Inflammatory macrophage treated with lipopolysaccharide for 4 hours (primary cell): ENCODE results near the gene TAB3.
"Not testable (repeated sequence)": the region's sequence is repeated elsewhere in the genome, so short reads cannot be mapped to it uniquely, and the experiment has no call there.

Experiments used
- DNase-seq: peaks from one replicate; pipeline ENCODE4 v3.0.0-alpha.2; 2020

TAB3 gene

DNA sequence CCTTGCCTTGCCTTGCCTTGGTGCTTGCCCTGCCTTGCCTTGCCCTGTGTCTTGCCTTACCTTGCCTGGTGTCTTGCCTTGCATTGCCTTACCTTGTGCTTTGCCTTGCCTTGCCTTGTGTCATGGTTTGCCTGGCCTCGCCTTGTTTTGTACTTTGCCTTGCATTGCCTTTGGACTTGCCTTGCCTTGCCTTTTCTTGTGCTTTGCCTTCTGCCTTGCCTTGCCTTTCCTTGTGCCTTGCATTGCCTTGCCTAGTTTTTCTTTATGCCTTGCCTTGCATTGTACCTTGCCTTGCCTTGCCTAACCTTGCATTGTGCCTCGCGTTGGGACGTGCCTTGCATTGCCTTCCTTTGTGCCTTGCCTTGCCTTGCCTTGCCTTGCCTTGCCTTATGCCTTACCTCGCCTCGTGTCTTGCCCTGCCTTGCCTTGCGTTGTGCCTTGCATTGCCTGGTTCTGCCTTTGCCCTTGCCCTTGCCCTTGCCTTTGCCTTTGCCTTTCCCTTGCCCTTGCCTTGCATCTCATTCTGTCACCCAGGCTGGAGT is 82.8 kb downstream of the TAB3 start:
- no peak for DNase-seq

DNA sequence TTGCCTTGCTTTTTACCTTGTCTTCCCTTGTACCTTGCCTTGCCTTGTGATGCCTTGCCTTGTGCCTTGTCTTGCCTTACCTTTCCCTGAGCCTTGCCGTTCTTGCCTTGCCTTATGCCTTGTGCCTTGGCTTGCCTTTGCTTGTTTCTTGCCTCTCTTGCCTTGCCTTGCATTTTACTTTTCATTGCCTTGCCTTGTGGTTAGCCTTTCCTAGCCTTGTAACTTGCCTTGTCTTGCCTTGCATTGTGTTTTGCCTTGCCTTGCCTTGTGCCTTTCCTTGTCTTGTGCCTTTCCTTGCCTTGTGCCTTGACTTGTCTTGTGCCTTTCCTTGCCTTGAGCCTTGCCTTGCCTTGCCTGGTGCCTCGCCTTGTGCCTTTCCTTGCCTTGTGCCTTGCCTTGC is 84.6 kb downstream of the TAB3 start:
- DNase-seq, result no peak

DNA sequence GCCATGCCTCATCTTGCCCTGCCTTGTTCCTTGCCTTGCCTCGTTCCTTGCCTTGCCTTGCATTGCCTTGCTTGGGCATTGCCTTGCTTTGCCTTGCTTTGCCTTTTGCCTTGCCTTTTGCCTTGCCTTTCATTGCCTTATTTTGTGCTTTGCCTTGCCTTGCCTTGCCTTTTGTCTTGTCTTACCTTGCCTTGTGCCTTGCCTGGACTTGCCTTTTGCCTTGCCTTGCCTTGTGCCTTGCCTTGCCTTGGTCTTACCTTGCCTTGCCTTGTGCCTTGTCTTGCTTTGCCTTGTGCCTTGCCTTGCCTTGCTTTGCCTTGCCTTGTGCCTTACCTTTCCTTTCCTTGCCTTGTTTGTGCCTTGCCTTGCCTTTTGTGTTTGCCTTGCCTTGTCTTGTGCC is 88.2 kb downstream of the TAB3 start:
- DNase-seq, result no peak

DNA sequence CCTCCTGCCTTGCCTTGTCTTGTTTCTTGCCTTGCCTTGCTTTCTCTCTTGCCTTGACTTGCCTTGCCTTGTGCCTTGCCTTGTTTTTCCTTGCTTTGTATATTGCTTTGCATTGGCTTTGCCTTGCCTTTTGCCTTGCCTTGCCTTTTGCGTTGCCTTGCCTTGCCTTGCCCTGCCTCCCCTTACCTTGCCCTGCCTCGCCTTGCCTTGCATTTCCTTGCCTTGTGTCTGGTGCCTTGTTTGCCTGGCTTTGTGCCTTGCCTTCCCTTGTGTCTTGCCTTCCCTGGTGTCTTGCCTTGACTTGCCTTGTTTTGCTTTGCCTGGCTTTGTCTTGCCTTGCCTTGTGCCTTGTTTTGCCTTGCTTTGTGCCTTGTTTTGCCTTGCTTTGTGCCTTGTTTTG is 89.7 kb downstream of the TAB3 start:
- no peak for DNase-seq

DNA sequence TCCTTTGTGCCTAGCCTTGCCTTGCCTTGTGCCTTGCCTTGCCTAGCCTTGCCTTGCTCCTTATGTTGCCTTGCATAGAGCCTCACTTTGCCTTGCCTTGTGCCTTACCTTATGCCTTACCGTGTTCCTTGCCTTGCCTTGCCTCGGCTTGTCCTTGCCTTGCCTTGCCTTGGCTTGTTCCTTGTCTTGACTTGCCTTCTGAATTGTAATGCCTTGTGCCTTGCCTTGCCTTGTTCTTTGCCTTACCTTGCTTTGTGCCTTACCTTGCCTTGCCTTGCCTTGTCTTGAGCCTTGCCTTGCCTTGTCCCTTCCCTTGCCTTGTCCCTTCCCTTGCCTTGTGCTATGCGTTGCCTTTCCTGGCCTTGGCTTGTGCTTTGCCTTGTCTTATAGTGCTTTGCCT is 90.2 kb downstream of the TAB3 start:
- DNase-seq, result no peak

DNA sequence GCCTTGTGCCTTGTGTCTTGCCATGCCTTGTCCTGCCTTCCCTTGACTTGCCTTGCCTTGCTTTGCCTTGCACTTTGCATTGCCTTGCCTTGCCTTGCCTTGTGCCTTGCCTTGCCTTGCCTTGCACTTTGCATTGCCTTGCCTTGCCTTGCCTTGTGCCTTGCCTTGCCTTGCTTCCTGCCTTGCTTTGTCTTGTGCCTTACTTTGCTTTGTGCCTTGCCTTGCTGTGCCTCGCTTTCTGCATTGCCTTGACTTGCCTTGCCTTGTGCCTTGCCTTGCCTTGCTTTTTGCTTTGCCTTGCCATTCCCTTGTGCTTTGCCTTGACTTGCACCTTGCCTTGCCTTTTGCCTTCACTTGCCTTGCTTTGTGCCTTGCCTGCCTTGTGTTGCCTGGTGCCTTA is 91.8 kb downstream of the TAB3 start:
- not testable (repeated sequence) for DNase-seq

DNA sequence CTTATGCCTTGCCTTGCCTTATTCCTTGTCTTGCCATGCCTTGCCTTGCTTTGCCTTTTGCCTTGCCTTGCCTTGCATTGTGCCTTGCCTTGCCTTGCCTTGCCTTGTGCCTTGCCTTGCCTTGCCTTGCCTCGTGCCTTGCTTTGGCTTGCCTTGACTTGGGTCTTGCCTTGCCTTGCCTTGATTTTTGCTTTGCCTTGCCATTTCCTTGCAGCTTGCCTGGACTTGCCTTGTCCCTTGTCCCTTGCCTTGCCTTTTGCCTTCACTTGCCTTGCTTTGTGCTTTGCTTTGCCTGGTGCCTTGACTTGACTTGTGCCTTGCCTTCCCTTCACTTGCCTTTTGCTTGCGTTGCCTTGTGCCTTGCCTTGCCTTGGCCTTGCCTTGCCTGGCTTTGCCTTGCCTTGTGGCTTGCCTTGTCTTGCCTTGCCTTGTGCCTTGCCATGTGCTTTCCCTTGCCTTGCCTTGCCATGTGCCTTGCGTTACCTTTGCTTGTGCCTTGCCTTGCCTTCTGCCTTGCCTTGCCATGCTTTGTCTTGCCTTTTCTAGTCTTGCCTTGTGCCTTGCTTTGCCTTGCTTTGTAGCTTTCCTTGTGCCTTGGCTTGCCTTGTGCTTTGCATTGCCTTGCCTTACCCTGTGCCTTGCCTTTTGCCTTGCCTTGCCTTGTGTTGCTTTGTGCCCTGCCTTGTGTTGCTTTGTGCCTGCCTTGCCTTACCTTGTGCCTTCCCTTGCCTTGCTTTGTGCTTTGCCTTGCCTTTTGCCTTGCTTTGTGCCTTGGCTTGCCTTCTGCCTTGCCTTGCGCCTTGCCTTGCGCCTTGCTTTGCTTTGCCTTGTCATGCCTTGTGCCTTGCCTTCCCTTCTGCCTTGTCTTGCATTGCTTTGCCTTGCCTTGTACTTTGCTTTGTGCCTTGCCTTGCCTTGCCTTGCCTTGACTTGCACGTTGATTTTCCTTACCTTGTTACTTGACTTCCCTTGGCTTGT is 92.8 kb downstream of the TAB3 start:
- no peak for DNase-seq

DNA sequence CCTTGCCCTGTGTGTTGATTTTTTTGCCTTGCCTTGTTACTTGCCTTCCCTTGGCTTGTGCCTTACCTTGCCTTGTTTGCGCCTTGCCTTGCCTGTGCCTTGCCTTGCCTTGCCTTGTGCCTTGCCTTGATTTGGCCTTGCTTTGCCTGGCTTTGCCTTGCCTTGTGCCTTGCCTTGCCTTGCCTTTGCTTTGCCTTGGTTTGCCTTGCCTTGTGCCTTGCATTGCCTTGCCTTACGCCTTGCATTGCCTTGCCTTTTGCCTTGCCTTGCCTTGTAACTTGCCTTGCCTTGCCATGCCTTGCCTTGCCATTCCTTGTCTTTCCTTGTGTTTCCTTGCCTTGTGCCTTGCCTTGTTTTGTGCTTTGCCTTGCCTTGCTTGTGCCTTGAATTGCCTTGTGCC is 94.6 kb downstream of the TAB3 start:
- DNase-seq, result no peak

DNA sequence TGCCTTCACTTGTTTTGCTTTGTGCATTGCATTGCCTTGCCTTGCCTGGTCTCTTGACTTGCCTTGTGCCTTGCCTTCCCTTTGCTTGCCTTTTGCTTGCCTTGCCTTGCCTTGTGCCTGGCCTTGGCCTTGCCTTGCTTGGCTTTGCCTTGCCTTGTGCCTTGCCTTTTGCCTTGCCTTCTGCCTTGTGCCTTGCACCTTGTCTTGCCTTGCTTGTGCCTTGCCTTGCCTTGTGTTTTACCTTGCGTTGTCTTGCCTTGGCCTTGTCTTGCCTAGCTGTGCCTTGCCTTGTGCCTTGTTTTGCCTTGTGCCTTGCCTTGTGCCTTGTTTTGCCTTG is 95.3 kb downstream of the TAB3 start:
- DNase-seq, result no peak

DNA sequence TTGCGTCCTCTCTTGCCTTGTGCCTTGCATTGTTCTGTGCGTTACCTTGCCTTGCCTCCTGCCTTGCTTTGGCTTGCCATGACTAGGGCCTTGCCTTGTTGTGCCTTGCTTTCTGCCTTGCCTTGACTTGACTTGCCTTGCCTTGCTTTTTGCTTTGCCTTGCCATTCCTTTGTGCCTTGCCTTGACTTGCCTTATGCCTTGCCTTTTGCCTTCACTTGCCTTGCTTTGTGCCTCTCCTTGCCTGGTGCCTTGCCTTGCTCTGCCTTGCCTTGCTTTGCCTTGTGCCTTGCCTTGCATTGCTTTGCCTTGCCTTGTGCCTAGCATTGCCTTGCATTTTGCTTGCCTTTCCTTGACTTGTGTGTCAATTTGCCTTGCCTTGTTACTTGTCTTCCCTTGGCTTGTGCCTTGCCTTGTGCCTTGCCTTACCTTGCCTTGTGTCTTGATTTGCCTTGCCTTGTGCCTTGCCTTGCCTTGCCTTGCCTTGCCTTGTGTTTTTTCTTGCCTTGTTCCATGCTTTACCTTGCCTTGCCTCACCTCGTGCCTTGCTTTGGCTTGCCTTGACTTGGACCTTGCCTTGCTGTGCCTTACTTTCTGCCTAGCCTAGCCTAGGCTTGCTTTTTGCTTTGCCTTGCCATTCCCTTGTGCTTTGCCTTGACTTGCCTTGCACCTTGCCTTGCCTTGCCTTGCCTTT is 95.8 kb downstream of the TAB3 start:
- no peak for DNase-seq

DNA sequence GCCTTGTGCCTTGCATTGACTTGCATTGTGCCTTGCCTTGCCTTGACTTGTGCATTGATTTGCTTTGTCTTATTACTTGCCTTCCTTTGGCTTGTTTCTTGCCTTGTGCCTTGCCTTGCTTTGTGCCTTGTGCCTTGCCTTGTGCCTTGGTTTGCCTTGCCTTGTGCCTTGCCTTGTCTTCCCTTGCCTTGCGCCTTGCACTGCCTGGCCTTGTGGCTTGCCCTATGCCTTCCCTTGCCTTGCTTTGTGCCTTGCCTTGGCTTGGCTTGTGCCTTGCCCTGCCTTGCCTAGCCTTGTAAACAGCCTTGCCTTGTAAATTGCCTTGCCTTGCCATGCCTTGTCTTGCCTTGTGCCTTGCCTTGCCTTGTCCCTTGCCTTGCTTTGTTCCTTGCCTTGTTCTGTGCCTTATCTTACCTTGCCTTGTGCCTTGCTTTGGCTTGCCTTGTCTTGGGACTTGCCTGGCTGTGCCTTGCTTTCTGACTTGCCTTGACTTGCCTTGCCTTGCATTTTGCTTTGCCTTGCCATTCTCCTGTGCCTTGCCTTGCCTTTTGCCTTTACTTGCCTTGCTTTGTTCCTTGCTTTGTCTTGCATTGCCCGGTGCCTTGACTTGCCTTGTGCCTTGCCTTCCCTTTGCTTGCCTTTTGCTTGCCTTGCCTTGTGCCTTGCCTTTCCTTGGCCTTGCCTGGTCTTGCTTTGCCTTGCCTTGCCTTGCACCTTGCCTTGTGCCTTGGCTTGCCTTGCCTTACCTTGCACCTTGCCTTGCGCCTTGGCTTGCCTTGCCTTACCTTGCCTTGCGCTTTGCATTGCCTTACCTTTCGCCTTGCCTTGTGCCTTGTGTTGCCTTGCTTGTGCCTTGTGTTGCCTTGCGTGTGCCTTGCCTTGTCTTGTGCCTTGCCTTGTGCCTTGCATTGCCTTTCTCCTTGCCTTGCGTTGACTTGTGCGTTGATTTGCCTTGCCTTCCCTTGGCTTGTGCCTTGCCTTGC is 97.5 kb downstream of the TAB3 start:
- DNase-seq, result no peak

DNA sequence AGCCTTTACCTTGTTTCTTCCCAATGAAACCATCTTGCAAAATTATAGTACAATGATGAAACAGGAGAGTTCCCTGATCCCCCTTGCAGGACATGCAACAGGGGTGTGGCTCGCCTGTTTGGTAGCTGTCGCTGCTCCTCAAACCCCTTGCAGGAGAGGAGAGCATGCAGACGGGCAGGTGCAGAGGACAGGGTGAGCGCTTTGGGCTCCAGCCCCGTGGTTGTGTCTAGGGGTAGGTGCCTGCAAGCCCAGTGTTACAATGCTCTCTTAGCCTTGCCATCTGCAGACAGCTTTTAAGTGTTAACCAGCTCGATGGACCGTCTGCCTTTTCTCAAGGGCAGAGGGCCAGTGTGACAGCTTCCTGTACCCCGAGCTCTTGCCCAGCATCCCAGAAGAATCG is 102.0 kb downstream of the TAB3 start:
- no peak for DNase-seq

DNA sequence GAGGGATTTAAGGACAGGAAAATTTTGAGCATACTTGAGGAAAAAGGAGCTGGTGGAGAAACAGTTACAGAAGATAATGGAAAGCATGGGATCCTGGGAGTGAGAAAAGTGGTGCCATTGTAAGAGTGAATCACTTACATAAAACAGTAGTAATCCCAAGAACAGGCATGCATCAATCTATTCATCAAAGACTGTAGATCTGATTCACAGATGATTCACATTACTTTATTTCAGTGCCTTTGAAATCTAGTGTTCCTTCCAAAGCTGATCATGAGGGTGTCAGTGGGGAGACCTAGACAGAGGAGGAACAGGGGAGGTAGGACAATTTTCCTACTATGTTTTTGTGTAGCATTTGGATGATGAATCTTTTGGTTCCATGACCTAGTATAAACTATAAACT is 102.7 kb downstream of the TAB3 start:
- no peak for DNase-seq

DNA sequence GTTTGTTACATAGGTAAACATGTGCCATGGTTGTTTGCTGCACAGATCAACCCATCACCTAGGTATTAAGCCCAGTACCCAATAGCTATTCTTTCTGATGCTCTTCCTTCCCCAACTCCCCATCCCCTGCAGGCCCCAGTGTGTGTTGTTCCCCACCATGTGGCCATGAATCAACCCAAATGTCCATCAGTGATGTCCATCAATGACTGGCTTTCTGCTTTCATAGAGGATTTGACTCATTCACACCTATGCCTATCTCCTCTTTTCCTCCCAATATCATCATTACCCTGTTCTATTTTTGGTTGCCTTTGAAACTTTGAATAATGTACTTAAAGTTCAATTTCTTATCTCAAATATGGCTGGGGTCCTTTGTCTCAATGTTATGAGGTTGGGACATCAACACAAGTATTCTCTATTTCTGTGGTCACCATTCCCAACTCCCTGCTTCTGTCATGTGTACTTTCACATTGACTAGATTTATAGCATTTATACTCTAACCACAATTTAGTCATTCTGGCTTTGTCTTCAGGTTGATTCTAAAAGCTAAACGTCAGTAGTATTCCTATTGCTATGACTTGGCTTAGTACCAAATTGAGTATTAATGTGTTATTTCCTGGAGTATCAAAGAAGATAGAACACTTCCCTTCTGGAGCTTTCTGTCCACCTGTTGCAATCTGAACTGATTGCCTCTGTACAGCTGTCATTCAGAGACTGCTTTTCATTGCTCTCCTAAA is 107.2 kb downstream of the TAB3 start:
- DNase-seq, result no peak

DNA sequence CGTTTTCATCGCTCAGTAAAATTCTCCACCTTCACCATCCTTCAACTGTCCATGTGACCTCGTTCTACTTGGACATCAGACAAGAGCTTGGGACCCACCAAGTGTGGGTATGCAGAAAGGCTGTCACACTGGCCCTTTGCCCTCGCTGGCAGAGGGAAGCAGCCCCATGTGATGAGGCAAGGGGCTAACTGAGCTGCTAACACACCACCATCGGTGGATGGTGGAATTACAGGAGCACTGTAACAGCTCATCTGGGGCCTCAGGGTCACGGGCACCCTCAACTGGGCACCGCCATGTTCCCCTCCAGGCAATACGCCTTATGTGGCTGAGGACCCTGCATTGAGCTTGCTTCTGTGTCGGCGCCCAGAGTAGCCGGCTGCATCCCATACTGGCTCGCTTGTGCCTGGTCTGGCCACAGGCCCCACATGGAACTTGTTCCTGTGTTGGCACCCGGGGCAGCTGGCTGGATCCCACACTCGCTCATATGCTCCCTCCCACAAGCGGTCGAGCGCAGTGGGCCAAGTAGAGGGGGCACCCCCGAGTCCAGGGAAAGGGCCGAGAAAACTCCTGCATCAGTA is 109.5 kb downstream of the TAB3 start:
- no peak for DNase-seq

DNA sequence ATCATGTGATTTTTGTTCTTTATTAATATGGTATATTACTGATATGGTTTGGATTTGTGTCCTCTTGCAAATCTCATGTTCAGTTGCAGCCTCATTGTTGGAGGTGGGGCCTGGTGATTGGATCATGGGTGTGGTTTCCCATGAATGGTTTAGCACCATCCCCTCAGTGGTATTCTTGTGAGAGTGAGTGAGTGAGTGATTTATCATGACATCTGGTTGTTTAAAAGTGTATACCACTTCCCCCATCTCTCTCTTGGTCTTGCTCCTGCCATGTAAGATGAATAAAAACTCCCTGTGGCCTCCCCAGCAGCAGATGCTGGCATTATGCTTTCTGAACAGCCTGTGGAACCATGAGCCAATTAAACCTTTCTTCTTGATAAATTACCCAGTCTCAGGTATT is 111.5 kb downstream of the TAB3 start:
- DNase-seq, result no peak
